Mucosa of descending colon (tissue), 3 donors: ENCODE measurements around the gene TNNT1. TPM values are rescaled to one million over a fixed set of nuclear protein-coding genes. Genes with fewer than 3 reads are reported as not detected.

Experiments
- ATAC-seq: fragments of 200-7000 bp; cut with Tn5 transposase; one replicate; pipeline ENCODE4 v1.9.1; 2020; ENCODE audit warnings: mild to moderate bottlenecking, moderate library complexity
- DNase-seq, 3 donors: peaks; one replicate each; pipeline ENCODE4 v3.0.0-alpha.2; 2020
- H3K36me3 ChIP-seq: fragments of 200-600 bp; one replicate; pipeline ENCODE4 v1.8.0; 2021; ENCODE audit warnings: low read depth, mild to moderate bottlenecking
- H3K4me1 ChIP-seq: fragments of 200-600 bp; one replicate; pipeline ENCODE4 v1.8.0; 2021; ENCODE audit warnings: low read depth, mild to moderate bottlenecking
- H3K4me3 ChIP-seq: fragments of 200-600 bp; one replicate; pipeline ENCODE4 v1.8.0; 2021; ENCODE audit warnings: mild to moderate bottlenecking
- H3K9me3 ChIP-seq: fragments of 200-600 bp; one replicate; pipeline ENCODE4 v1.8.0; 2021; ENCODE audit warnings: mild to moderate bottlenecking
- CTCF ChIP-seq: fragments of 200-600 bp; IDR thresholded peaks from one replicate; pipeline ENCODE4 v1.8.0; 2022; ENCODE audit warnings: antibody characterized with exemption, mild to moderate bottlenecking
- intact Hi-C, 2 donors: fragments of 100-400 bp; cut with DNase I in 1 of 2; cut with micrococcal nuclease in 1 of 2; formaldehyde crosslinking; loops; one replicate each; pipeline versions ENCODE4 v1.11.0 to v1.11.1; 2022; cut with DNase I, micrococcal nuclease
- total RNA-seq, 3 donors: library from RNA; stranded (reverse); fragmentation: NEBNext Ultra II Directional in 2 of 3; extraction: Animal tissue kit (Norgen Biotek cat#: 25700) in 2 of 3; gene quantifications; one replicate each; pipeline versions ENCODE4 v1.2.1 to v1.2.4, GENCODE V29; 2021 to 2023
- donor health status: DM: no; HTN: no; CAD: no; lungs with moderate emphysema.
- donor health status: DM: no; HTN: no; CAD: no.
- donor health status: DM: no; HTN: yes; CAD: no.

Gene TNNT1
- total RNA-seq, 3 donors from 2014 or later, result 0.63 to 1.1 (median 0.65) TPM

- H3K36me3 ChIP-seq, result no peaks in the 10 kb centered on the region
- TF ChIP-seq CTCF, result no peak
- H3K9me3 ChIP-seq, result no peaks in the 10 kb centered on the region
- no peak for DNase-seq
- intact Hi-C loops, result no loop called here
- no peaks in the 10 kb centered on the region for H3K4me1 ChIP-seq
- ATAC-seq, result no peak
- H3K4me3 ChIP-seq, result no peak overlapping the region
Measured at GRCh38 chr19:55152017-55152416, 3.0 kb upstream of the TNNT1 start.

- no peaks in the 10 kb centered on the region for H3K36me3 ChIP-seq
- intact Hi-C loops, result no loop called here
- no peak for DNase-seq
- H3K4me1 ChIP-seq, result no peaks in the 10 kb centered on the region
- ATAC-seq, result no peak
- no peak overlapping the region for H3K4me3 ChIP-seq
- TF ChIP-seq CTCF, result no peak
- no peaks in the 10 kb centered on the region for H3K9me3 ChIP-seq
Measured at GRCh38 chr19:55147545-55148251, 1.3 kb downstream of the TNNT1 start.

GRCh38 chr19:55146705-55147273, 2.2 kb downstream of the TNNT1 start:
- H3K4me3 ChIP-seq, result no peak overlapping the region
- ATAC-seq, result peak; percentile 65
- no peak for DNase-seq

GRCh38 chr19:55146078-55146704, 2.8 kb downstream of the TNNT1 start:
- DNase-seq, result no peak
- ATAC-seq, result peak; percentile 58
- Histone ChIP-seq H3K4me3 (no peak overlapping the region), H3K36me3 (no peaks in the 10 kb centered on the region), H3K4me1 (peaks cover 4% of the 10 kb centered on the region), H3K9me3 (no peaks in the 10 kb centered on the region)
- intact Hi-C loops, result no loop called here
- TF ChIP-seq CTCF, result no peak

More at GRCh38 chr19:55146705-55147273, 2.2 kb downstream of the TNNT1 start:
- intact Hi-C loops, result no loop called here
- Histone ChIP-seq H3K36me3 (no peaks in the 10 kb centered on the region), H3K4me1 (no peaks in the 10 kb centered on the region), H3K9me3 (no peaks in the 10 kb centered on the region)
- TF ChIP-seq CTCF, result no peak

- no peak for TF ChIP-seq CTCF
- ATAC-seq (no peak), DNase-seq (no peak)
- Histone ChIP-seq H3K9me3 (no peaks in the 10 kb centered on the region), H3K4me3 (no peak overlapping the region), H3K36me3 (no peaks in the 10 kb centered on the region), H3K4me1 (peaks cover 6% of the 10 kb centered on the region)
- intact Hi-C loops, result no loop called here
Measured at GRCh38 chr19:55145232-55145631, 3.8 kb downstream of the TNNT1 start.
